OCI-LY7 (cell line): ENCODE results near the gene SPECC1L. TPM values are rescaled to one million over a fixed set of nuclear protein-coding genes. Genes with fewer than 3 reads are reported as not detected.

Experiments
- BruUV-seq: library from RNA; stranded (reverse); fragments of 400-500 nt; replicated peaks from 2 replicates; lab custom pipeline; 2021; lab: Mats Ljungman, UMichigan
- CTCF ChIA-PET: fragments of 300-600 bp; sonication (Branson Sonifier 250); formaldehyde crosslinking; loops from one replicate; lab custom pipeline; 2022; ENCODE audit warnings: antibody characterized with exemption; ENCODE audit not compliant: unreplicated experiment; lab: Charles Lee
- POLR2A ChIA-PET: fragments of 300-600 bp; sonication (Branson Sonifier 250); formaldehyde crosslinking; loops from one replicate; lab custom pipeline; 2022; ENCODE audit warnings: antibody characterized with exemption; lab: Charles Lee
- DNase-seq: peaks from one replicate; pipeline ENCODE4 v3.0.0-alpha.2; 2015; ENCODE audit warnings: low spot score
- H2AFZ ChIP-seq: fragments of 200-600 bp; sonication (generic), shearing (Covaris generic); 2 replicates; pipeline ENCODE4 v1.6.1; 2014; ENCODE audit warnings: mild to moderate bottlenecking, antibody characterized with exemption, low read length, moderate library complexity
- H3K27ac ChIP-seq: fragments of 200-600 bp; sonication (generic); 2 replicates; pipeline ENCODE4 v1.5.1; 2014; ENCODE audit warnings: mixed run types, low read depth, mild to moderate bottlenecking, moderate library complexity, low read length, inconsistent platforms; ENCODE audit not compliant: poor library complexity, severe bottlenecking
- H3K36me3 ChIP-seq: fragments of 200-600 bp; sonication (generic); 2 replicates; pipeline ENCODE4 v1.6.1; 2014; ENCODE audit warnings: mild to moderate bottlenecking, antibody characterized with exemption, low read length, moderate library complexity, mixed read lengths; ENCODE audit not compliant: insufficient read depth
- H3K4me1 ChIP-seq: fragments of 200-600 bp; sonication (generic); 2 replicates; pipeline ENCODE4 v1.5.1; 2014; ENCODE audit warnings: mild to moderate bottlenecking, low read length; ENCODE audit not compliant: insufficient read depth, poor library complexity, severe bottlenecking
- H3K4me2 ChIP-seq: fragments of 200-600 bp; sonication (generic); 2 replicates; pipeline ENCODE4 v1.6.1; 2014; ENCODE audit warnings: mild to moderate bottlenecking, low read length
- H3K4me3 ChIP-seq: fragments of 200-600 bp; sonication (generic); 2 replicates; pipeline ENCODE4 v1.5.1; 2014; ENCODE audit warnings: mild to moderate bottlenecking, low read depth, low read length; ENCODE audit not compliant: poor library complexity, severe bottlenecking
- H3K79me2 ChIP-seq: fragments of 200-600 bp; sonication (generic); 2 replicates; pipeline ENCODE4 v1.6.1; 2016; ENCODE audit warnings: low read depth, mild to moderate bottlenecking, low read length, moderate library complexity, mixed read lengths; ENCODE audit not compliant: insufficient read depth
- H3K9me2 ChIP-seq: fragments of 200-600 bp; sonication (generic); 2 replicates; pipeline ENCODE4 v1.6.1; 2016; ENCODE audit warnings: mild to moderate bottlenecking, low read length, mixed read lengths; ENCODE audit not compliant: insufficient read depth
- H3K9me3 ChIP-seq: fragments of 200-600 bp; sonication (generic); 2 replicates; pipeline ENCODE4 v1.6.1; 2014; ENCODE audit warnings: mild to moderate bottlenecking, mixed run types, low read length, mixed read lengths
- H4K20me1 ChIP-seq: fragments of 200-600 bp; sonication (generic); 2 replicates; pipeline ENCODE4 v1.6.1; 2014; ENCODE audit warnings: mild to moderate bottlenecking, antibody characterized with exemption, low read length, moderate library complexity, mixed read lengths; ENCODE audit not compliant: insufficient read depth
- EZH2phosphoT487 ChIP-seq: fragments of 200-600 bp; sonication (generic); IDR thresholded peaks from 2 replicates; pipeline ENCODE4 v1.6.1; 2018; ENCODE audit warnings: low read depth, borderline replicate concordance, mild to moderate bottlenecking, mixed run types, antibody characterized with exemption, low read length, moderate library complexity, mixed read lengths
- intact Hi-C: fragments of 100-400 bp; cut with micrococcal nuclease; formaldehyde crosslinking; loops from one replicate; pipeline ENCODE4 v1.10.0; 2022; ENCODE audit not compliant: unreplicated experiment
- total RNA-seq, 2 experiments: library from RNA; depleted of rRNA in 1 of 2; stranded (reverse); fragments of >200 nt in 1 of 2; shearing (Covaris generic) in 1 of 2; gene quantifications; 2 replicates each; pipeline ENCODE4 v1.2.3, GENCODE V29; 2014 to 2022
- TF ChIP-seq, protein P1 (sequence below): fragments of 200-600 bp; sonication (generic); conservative IDR thresholded peaks from 2 replicates; pipeline ENCODE4 v1.5.1; 2014; ENCODE audit warnings: mild to moderate bottlenecking, antibody characterized with exemption, low read length, moderate library complexity, mixed read lengths

The SPECC1L gene
- total RNA-seq, 2 experiments from 2014 or later, result 47.0 to 66.2 TPM

DNA sequence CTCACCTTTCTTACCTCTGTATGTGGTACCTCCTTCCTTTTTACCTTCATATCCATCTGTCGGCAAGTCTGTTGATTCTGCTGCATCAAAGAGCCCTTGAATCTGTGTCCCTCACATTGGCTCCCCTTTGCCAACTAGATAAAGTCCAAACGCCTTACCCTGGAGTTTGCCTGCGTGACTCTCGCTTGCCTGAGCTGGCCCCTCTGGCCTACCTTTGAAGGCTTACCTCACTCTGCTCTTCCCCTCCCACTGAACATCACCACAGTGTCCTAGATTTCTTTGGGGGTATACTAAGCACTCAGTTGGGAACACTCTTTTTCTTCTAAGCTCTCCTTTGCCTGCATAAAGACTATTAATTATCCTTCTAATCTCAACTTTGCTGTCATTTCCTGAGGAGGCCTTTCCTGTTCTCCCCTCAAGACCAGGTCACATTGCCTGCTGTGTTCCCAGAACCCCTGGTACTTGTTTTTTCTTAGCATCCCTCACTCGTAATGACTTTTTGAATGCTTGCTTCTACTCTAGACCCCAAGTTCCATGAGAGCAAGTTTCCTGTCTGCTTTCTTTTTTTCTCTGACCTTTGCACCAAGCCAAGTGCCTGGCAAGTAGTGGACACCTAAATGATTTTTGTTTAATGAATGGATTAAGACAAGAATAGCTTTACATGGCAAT lies 89.0 kb downstream of the SPECC1L start:
- no peaks in the 10 kb centered on the region for H3K9me2 ChIP-seq
- no peaks in the 10 kb centered on the region for H4K20me1 ChIP-seq
- intact Hi-C loops, result no loop called here
- POLR2A ChIA-PET, result no interaction called here
- H2AFZ ChIP-seq, result no peak overlapping the region
- H3K9me3 ChIP-seq, result no peaks in the 10 kb centered on the region
- no peak overlapping the region for H3K4me2 ChIP-seq
- peaks cover 87% of the 10 kb centered on the region for H3K36me3 ChIP-seq
- TF ChIP-seq, protein P1, sequence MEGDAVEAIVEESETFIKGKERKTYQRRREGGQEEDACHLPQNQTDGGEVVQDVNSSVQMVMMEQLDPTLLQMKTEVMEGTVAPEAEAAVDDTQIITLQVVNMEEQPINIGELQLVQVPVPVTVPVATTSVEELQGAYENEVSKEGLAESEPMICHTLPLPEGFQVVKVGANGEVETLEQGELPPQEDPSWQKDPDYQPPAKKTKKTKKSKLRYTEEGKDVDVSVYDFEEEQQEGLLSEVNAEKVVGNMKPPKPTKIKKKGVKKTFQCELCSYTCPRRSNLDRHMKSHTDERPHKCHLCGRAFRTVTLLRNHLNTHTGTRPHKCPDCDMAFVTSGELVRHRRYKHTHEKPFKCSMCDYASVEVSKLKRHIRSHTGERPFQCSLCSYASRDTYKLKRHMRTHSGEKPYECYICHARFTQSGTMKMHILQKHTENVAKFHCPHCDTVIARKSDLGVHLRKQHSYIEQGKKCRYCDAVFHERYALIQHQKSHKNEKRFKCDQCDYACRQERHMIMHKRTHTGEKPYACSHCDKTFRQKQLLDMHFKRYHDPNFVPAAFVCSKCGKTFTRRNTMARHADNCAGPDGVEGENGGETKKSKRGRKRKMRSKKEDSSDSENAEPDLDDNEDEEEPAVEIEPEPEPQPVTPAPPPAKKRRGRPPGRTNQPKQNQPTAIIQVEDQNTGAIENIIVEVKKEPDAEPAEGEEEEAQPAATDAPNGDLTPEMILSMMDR, result no peak
- TF ChIP-seq EZH2phosphoT487, result no peak
- BruUV-seq, result no TSS peak
- CTCF ChIA-PET, result no interaction called here
- H3K27ac ChIP-seq, result no peak overlapping the region
- no peak overlapping the region for H3K4me3 ChIP-seq
- no peaks in the 10 kb centered on the region for H3K4me1 ChIP-seq
- DNase-seq, result no peak
- no peaks in the 10 kb centered on the region for H3K79me2 ChIP-seq

DNA sequence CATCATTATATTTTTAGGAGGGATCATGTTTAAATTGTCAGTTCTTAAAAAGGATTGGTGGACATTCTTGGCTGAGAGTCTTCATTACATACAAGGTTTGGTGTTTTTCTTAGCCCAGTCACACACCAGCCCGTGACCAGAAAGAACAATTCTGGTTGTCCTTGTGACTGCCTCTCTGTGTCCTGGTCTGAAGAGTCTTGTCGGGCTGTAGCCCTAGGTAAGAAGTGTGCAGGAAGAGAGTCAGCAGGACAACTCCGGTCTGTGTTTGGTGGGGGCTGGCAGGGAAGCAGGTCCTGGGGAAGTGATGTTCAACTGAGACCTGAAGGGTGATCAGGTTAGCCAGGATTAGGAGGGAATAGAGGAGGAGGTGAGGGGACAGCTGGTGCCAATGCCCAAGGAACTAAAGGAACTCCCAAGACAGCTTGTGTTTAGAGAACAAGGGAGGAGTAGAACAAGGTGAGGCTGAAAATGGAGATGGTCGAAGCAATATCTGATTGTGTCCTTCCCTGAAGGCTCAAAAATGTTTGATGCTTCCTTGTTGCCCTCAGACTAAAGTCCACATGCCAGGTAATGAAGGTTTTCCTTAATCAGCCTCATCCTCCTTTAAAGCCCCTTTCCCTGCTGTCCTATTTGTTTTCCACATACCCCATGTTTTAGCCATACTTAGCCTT lies 91.5 kb downstream of the SPECC1L start:
- ChIA-PET CTCF (no interaction called here), POLR2A (no interaction called here)
- H3K9me2 ChIP-seq, result no peaks in the 10 kb centered on the region
- no peak overlapping the region for H3K4me2 ChIP-seq
- DNase-seq, result no peak
- intact Hi-C loops, result no loop called here
- no peaks in the 10 kb centered on the region for H3K4me1 ChIP-seq
- H4K20me1 ChIP-seq, result no peaks in the 10 kb centered on the region
- H3K4me3 ChIP-seq, result no peak overlapping the region
- no peak overlapping the region for H2AFZ ChIP-seq
- BruUV-seq, result no TSS peak
- H3K36me3 ChIP-seq, result peaks cover 88% of the 10 kb centered on the region
- no peaks in the 10 kb centered on the region for H3K9me3 ChIP-seq
- H3K27ac ChIP-seq, result no peak overlapping the region
- TF ChIP-seq EZH2phosphoT487, result no peak
- TF ChIP-seq, protein P1, result no peak
- no peaks in the 10 kb centered on the region for H3K79me2 ChIP-seq

DNA sequence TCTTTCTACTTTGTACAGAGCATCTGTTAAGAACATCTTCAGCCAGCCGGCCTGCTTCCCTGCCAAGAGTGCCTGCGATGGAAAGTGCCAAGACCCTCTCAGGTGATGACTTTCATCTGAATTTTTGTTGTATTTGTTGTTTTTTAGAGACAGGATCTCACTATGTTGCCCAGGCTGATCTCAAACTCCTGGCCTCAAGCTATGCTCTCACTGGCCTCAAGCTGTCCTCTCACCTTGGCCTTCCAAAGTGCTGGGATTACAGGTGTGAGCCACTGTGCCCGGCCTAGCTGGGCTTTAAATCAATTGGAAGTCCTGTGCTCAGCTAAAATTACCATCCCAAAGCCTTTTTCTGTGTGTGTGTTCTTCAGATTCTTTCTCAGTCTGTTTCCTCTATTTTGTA lies 92.6 kb downstream of the SPECC1L start:
- intact Hi-C loops, result no loop called here
- Histone ChIP-seq H3K36me3 (peaks cover 93% of the 10 kb centered on the region), H3K4me3 (no peak overlapping the region), H3K4me1 (no peaks in the 10 kb centered on the region), H3K9me2 (no peaks in the 10 kb centered on the region), H2AFZ (no peak overlapping the region), H3K9me3 (no peaks in the 10 kb centered on the region), H3K79me2 (no peaks in the 10 kb centered on the region), H3K4me2 (no peak overlapping the region), H4K20me1 (no peaks in the 10 kb centered on the region), H3K27ac (no peak overlapping the region)
- DNase-seq, result no peak
- TF ChIP-seq, protein P1, result no peak
- TF ChIP-seq EZH2phosphoT487, result no peak
- no TSS peak for BruUV-seq
- CTCF ChIA-PET, result no interaction called here
- POLR2A ChIA-PET, result interaction anchor here (1.0 kb wide), 1 partner anchor 30 kb away, joined by 3 read pairs; no protein-coding TSS in a partner anchor
